ENCODE data around the gene GAP43. TPM values are rescaled to one million over a fixed set of nuclear protein-coding genes. Genes with fewer than 3 reads are reported as not detected.

The GAP43 gene
- total and polyA plus RNA-seq, 2 of the 4 experiments (the other 2 are of a cell fraction): 0.36 to 0.51 TPM

DNA sequence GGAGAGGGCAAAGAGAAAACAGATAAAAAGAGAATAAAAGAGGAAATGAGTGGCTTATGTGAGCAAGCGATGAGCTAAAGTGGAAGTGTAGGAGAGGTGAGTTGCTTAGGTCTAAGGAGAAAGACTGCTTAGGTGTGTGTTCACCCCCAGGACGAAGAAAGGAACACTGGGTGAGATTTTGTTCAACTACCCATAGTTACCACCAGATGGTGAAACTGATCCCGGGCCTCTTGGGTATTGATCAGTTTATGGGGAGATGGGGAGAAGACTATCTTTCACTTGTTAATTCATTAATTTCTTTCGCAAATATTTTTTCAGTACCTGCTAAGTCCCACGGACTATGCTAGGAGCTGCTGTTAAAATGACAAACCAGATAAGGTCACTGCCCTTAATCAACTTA is 33.9 kb downstream of the GAP43 start:
- DNase-seq (no peak), ATAC-seq (ENCODE audit: low read depth) (no peak)
- H3K9ac ChIP-seq (ENCODE audit: low read depth, low read length): no peak overlapping the region
- H3K56ac ChIP-seq (ENCODE audit: extremely low read depth, insufficient read depth, low read length): no peak overlapping the region
- no peak overlapping the region for H3K18ac ChIP-seq (ENCODE audit: low read depth, low read length)
- no peak overlapping the region for H4K91ac ChIP-seq (ENCODE audit: insufficient read depth, low read depth, low read length)
- no TSS peak for BruUV-seq (replicated peaks)
- H2AFZ ChIP-seq (replicated peaks; ENCODE audit: low read length, poor library complexity): no peak overlapping the region
- H2BK120ac ChIP-seq (ENCODE audit: low read depth, low read length): no peak overlapping the region
- H2BK15ac ChIP-seq (ENCODE audit: low read depth, low read length): no peak overlapping the region
- peaks cover 9% of the 10 kb centered on the region for H3K4me1 ChIP-seq (ENCODE audit: control insufficient read depth, insufficient read depth, low read length)
- WGBS, 2 experiments (ENCODE audit: extremely low coverage in 2 of 2, insufficient read length in 1 of 2): no CpG with 5 or more reads among the region's 5 CpGs
- ChIA-PET POLR2A (ENCODE audit: unreplicated experiment) (interaction anchor here (0.5 kb wide), 1 partner anchor 9 kb away, joined by 3 read pairs; no protein-coding TSS in a partner anchor), CTCF (interaction anchor here (0.6 kb wide), 1 partner anchor 412 kb away, joined by 4 read pairs; no protein-coding TSS in a partner anchor)
- H3K14ac ChIP-seq (replicated peaks; ENCODE audit: low read depth, low read length): no peak overlapping the region
- no peaks in the 10 kb centered on the region for H3K9me3 ChIP-seq (ENCODE audit: control insufficient read depth, insufficient read depth, low read length)
- dilution Hi-C loops (cut with HindIII; ENCODE audit: low sequenced_read_pairs, unreplicated experiment) (no loop called here), in situ Hi-C loops (cut with MboI; ENCODE audit: low sequenced_read_pairs) (no loop called here), intact Hi-C loops (cut with micrococcal nuclease) (no loop called here)
- no peak overlapping the region for H2BK20ac ChIP-seq (ENCODE audit: low read depth, low read length)
- H3K4me2 ChIP-seq (ENCODE audit: low read depth, low read length): no peak overlapping the region
- H3K23ac ChIP-seq (ENCODE audit: low read depth, low read length): peak overlapping the region; percentile 50; the same call in 1 of the 2 replicates
- no peaks in the 10 kb centered on the region for H4K20me1 ChIP-seq (ENCODE audit: insufficient read depth, low read length)
- no peaks in the 10 kb centered on the region for H3K27me3 ChIP-seq (ENCODE audit: control insufficient read depth, insufficient read depth, low read length)
- H3K27ac ChIP-seq (ENCODE audit: insufficient read depth, low read length): no peak overlapping the region
- H3K79me1 ChIP-seq (ENCODE audit: low read depth in 1 of 2, low read length in 2 of 2): no peaks in the 10 kb centered on the region
- no peak overlapping the region for H3K4me3 ChIP-seq (ENCODE audit: insufficient read depth, low read depth, low read length)
- no peaks in the 10 kb centered on the region for H3K36me3 ChIP-seq (ENCODE audit: control insufficient read depth, insufficient read depth, low read length)
- H4K8ac ChIP-seq (ENCODE audit: low read depth in 2 of 2, low read length in 2 of 2): peak overlapping the region; percentile 35 to 93; a peak in 1 of 4 replicates
- H3K4ac ChIP-seq (ENCODE audit: low read depth, low read length): no peak overlapping the region
- no peaks in the 10 kb centered on the region for H3K9me1 ChIP-seq (ENCODE audit: insufficient read depth, low read length)
- no peak overlapping the region for H4K5ac ChIP-seq (ENCODE audit: low read depth, low read length)
- TF ChIP-seq BHLHE40 (IDR thresholded peaks at IDR 0.05; ENCODE audit: low read depth, low read length) (no peak), CHD1 (IDR thresholded peaks at IDR 0.05; ENCODE audit: low read depth, low read length) (no peak), NFE2L2 (IDR thresholded peaks at IDR 0.05; ENCODE audit: low read depth, low read length) (no peak), MAZ (IDR thresholded peaks at IDR 0.05; ENCODE audit: borderline replicate concordance, low read depth, low read length) (no peak)
- TF ChIP-seq, protein P1, sequence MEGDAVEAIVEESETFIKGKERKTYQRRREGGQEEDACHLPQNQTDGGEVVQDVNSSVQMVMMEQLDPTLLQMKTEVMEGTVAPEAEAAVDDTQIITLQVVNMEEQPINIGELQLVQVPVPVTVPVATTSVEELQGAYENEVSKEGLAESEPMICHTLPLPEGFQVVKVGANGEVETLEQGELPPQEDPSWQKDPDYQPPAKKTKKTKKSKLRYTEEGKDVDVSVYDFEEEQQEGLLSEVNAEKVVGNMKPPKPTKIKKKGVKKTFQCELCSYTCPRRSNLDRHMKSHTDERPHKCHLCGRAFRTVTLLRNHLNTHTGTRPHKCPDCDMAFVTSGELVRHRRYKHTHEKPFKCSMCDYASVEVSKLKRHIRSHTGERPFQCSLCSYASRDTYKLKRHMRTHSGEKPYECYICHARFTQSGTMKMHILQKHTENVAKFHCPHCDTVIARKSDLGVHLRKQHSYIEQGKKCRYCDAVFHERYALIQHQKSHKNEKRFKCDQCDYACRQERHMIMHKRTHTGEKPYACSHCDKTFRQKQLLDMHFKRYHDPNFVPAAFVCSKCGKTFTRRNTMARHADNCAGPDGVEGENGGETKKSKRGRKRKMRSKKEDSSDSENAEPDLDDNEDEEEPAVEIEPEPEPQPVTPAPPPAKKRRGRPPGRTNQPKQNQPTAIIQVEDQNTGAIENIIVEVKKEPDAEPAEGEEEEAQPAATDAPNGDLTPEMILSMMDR (conservative IDR thresholded peaks at IDR 0.05; ENCODE audit: low read depth, low read length): no peak
- H2AK9ac ChIP-seq (replicated peaks; ENCODE audit: low read depth, low read length, poor library complexity): no peak overlapping the region
- H2BK5ac ChIP-seq (ENCODE audit: low read depth, low read length, poor library complexity, severe bottlenecking): no peak overlapping the region
- H2AK5ac ChIP-seq (ENCODE audit: low read depth, low read length): no peak overlapping the region
